Adipocyte (in vitro differentiated cells): ENCODE results near the gene SNX5.
A peak's percentile ranks its signal among the peaks of the same experiment; 100 is the strongest.

ENCODE experiments used
- DNase-seq: peaks from one replicate; pipeline ENCODE4 v3.0.0-alpha.2; 2015; ENCODE audit warnings: low read depth
- H3K27me3 ChIP-seq: replicated peaks from 2 replicates; pipeline ENCODE4 v1.7.0; 2013; ENCODE audit warnings: mild to moderate bottlenecking, low read length, moderate library complexity; ENCODE audit not compliant: control insufficient read depth, insufficient read depth
- H3K36me3 ChIP-seq: 2 replicates; pipeline ENCODE4 v1.7.0; 2013; ENCODE audit warnings: low read length, mild to moderate bottlenecking, moderate library complexity; ENCODE audit not compliant: control insufficient read depth, insufficient read depth, severe bottlenecking
- H3K4me1 ChIP-seq: 2 replicates; pipeline ENCODE4 v1.7.0; 2013; ENCODE audit warnings: mild to moderate bottlenecking, low read length, moderate library complexity; ENCODE audit not compliant: control insufficient read depth, insufficient read depth
- H3K4me3 ChIP-seq: 2 replicates; pipeline ENCODE4 v1.7.0; 2013; ENCODE audit warnings: mild to moderate bottlenecking, low read length, moderate library complexity
- H3K9ac ChIP-seq: 2 replicates; pipeline ENCODE4 v1.7.0; 2013; ENCODE audit warnings: mild to moderate bottlenecking, low read length, moderate library complexity
- H3K9me3 ChIP-seq: 2 replicates; pipeline ENCODE4 v1.7.0; 2013; ENCODE audit warnings: mild to moderate bottlenecking, low read length, moderate library complexity; ENCODE audit not compliant: control insufficient read depth

SNX5 gene

GRCh38 chr20:17901971-17902370 is 66.6 kb downstream of the SNX5 start:
- Histone ChIP-seq H3K9ac (no peak overlapping the region), H3K4me3 (no peak overlapping the region), H3K4me1 (no peaks in the 10 kb centered on the region), H3K9me3 (no peaks in the 10 kb centered on the region), H3K36me3 (no peaks in the 10 kb centered on the region), H3K27me3 (no peaks in the 10 kb centered on the region)
- DNase-seq, result no peak

- peak; percentile 91 for DNase-seq
- no peaks in the 10 kb centered on the region for H3K27me3 ChIP-seq
- H3K36me3 ChIP-seq, result no peaks in the 10 kb centered on the region
These were observed 70.0 kb downstream of the SNX5 start for GRCh38 chr20:17898548-17898994.

GRCh38 chr20:17897566-17898307 is 70.9 kb downstream of the SNX5 start:
- H3K4me3 ChIP-seq, result no peak overlapping the region
- peaks cover 21% of the 10 kb centered on the region for H3K4me1 ChIP-seq
- no peaks in the 10 kb centered on the region for H3K27me3 ChIP-seq
- no peak overlapping the region for H3K9ac ChIP-seq
- DNase-seq, result no peak
- H3K9me3 ChIP-seq, result no peaks in the 10 kb centered on the region
- no peaks in the 10 kb centered on the region for H3K36me3 ChIP-seq

More at GRCh38 chr20:17898548-17898994, 70.0 kb downstream of the SNX5 start:
- no peak overlapping the region for H3K4me3 ChIP-seq
- peaks cover 21% of the 10 kb centered on the region for H3K4me1 ChIP-seq
- no peak overlapping the region for H3K9ac ChIP-seq
- H3K9me3 ChIP-seq, result no peaks in the 10 kb centered on the region

- Histone ChIP-seq H3K9me3 (no peaks in the 10 kb centered on the region), H3K4me1 (peaks cover 21% of the 10 kb centered on the region), H3K9ac (no peak overlapping the region), H3K36me3 (no peaks in the 10 kb centered on the region), H3K4me3 (no peak overlapping the region), H3K27me3 (no peaks in the 10 kb centered on the region)
- no peak for DNase-seq
These were observed 71.7 kb downstream of the SNX5 start for GRCh38 chr20:17896771-17897369.

GRCh38 chr20:17896193-17896723 is 72.3 kb downstream of the SNX5 start:
- Histone ChIP-seq H3K4me3 (peak overlapping the region; percentile 73), H3K9me3 (no peaks in the 10 kb centered on the region), H3K36me3 (no peaks in the 10 kb centered on the region), H3K4me1 (peaks cover 21% of the 10 kb centered on the region), H3K9ac (no peak overlapping the region), H3K27me3 (no peaks in the 10 kb centered on the region)
- peak; percentile 44 for DNase-seq

- DNase-seq, result peak; percentile 79
- H3K4me3 ChIP-seq, result peak overlapping the region; percentile 73
- H3K4me1 ChIP-seq, result peaks cover 21% of the 10 kb centered on the region
- H3K27me3 ChIP-seq, result no peaks in the 10 kb centered on the region
- no peaks in the 10 kb centered on the region for H3K36me3 ChIP-seq
- no peaks in the 10 kb centered on the region for H3K9me3 ChIP-seq
- H3K9ac ChIP-seq, result peak overlapping the region; percentile 52
These were observed 72.9 kb downstream of the SNX5 start for GRCh38 chr20:17895641-17896171.

- no peak for DNase-seq
- Histone ChIP-seq H3K4me3 (no peak overlapping the region), H3K9ac (no peak overlapping the region)
These were observed 75.1 kb downstream of the SNX5 start for GRCh38 chr20:17893445-17893844.

GRCh38 chr20:17892189-17892938 is 76.2 kb downstream of the SNX5 start:
- H3K9me3 ChIP-seq, result no peaks in the 10 kb centered on the region
- H3K4me1 ChIP-seq, result peaks cover 21% of the 10 kb centered on the region
- no peak for DNase-seq
- no peak overlapping the region for H3K9ac ChIP-seq
- H3K36me3 ChIP-seq, result no peaks in the 10 kb centered on the region
- H3K4me3 ChIP-seq, result no peak overlapping the region
- H3K27me3 ChIP-seq, result no peaks in the 10 kb centered on the region

More at GRCh38 chr20:17893445-17893844, 75.1 kb downstream of the SNX5 start:
- Histone ChIP-seq H3K36me3 (no peaks in the 10 kb centered on the region), H3K27me3 (no peaks in the 10 kb centered on the region), H3K4me1 (peaks cover 21% of the 10 kb centered on the region), H3K9me3 (no peaks in the 10 kb centered on the region)
